Mucosa of stomach (tissue), 1 donor: Measurements from ENCODE around the gene MCEMP1.

Source experiments
- H3K27me3 ChIP-seq: one replicate; pipeline ENCODE4 v1.7.0; 2013; ENCODE audit warnings: mild to moderate bottlenecking, low read length; ENCODE audit not compliant: control insufficient read depth, insufficient read depth
- H3K36me3 ChIP-seq: one replicate; pipeline ENCODE4 v1.7.0; 2013; ENCODE audit warnings: low read length; ENCODE audit not compliant: control insufficient read depth, insufficient read depth
- H3K4me1 ChIP-seq: one replicate; pipeline ENCODE4 v1.7.0; 2013; ENCODE audit warnings: mild to moderate bottlenecking, low read length; ENCODE audit not compliant: control insufficient read depth, insufficient read depth
- H3K4me3 ChIP-seq: one replicate; pipeline ENCODE4 v1.7.0; 2013; ENCODE audit warnings: low read length
- H3K9ac ChIP-seq: one replicate; pipeline ENCODE4 v1.7.0; 2013; ENCODE audit warnings: mild to moderate bottlenecking, low read length, moderate library complexity
- H3K9me3 ChIP-seq: one replicate; pipeline ENCODE4 v1.7.0; 2013; ENCODE audit warnings: mild to moderate bottlenecking, low read length, moderate library complexity; ENCODE audit not compliant: control insufficient read depth
- donor health status: Pancreatic carcinoma.

The MCEMP1 gene

GRCh38 chr19:7645656-7646425 is 31.0 kb upstream of the MCEMP1 start:
- no peak overlapping the region for H3K9ac ChIP-seq
- no peak overlapping the region for H3K4me3 ChIP-seq
- no peaks in the 10 kb centered on the region for H3K36me3 ChIP-seq
- no peaks in the 10 kb centered on the region for H3K27me3 ChIP-seq
- no peaks in the 10 kb centered on the region for H3K9me3 ChIP-seq
- no peaks in the 10 kb centered on the region for H3K4me1 ChIP-seq

GRCh38 chr19:7646426-7646700 is 30.5 kb upstream of the MCEMP1 start:
- no peaks in the 10 kb centered on the region for H3K27me3 ChIP-seq
- no peak overlapping the region for H3K9ac ChIP-seq
- no peaks in the 10 kb centered on the region for H3K4me1 ChIP-seq
- H3K36me3 ChIP-seq: no peaks in the 10 kb centered on the region
- no peak overlapping the region for H3K4me3 ChIP-seq
- no peaks in the 10 kb centered on the region for H3K9me3 ChIP-seq

GRCh38 chr19:7647156-7647555 is 29.7 kb upstream of the MCEMP1 start:
- H3K27me3 ChIP-seq: no peaks in the 10 kb centered on the region
- peaks cover 3% of the 10 kb centered on the region for H3K4me1 ChIP-seq
- no peaks in the 10 kb centered on the region for H3K9me3 ChIP-seq
- H3K4me3 ChIP-seq: no peak overlapping the region
- H3K36me3 ChIP-seq: no peaks in the 10 kb centered on the region
- no peak overlapping the region for H3K9ac ChIP-seq

GRCh38 chr19:7648265-7649014 is 28.4 kb upstream of the MCEMP1 start:
- Histone ChIP-seq H3K27me3 (no peaks in the 10 kb centered on the region), H3K9me3 (no peaks in the 10 kb centered on the region), H3K4me1 (peaks cover 7% of the 10 kb centered on the region), H3K9ac (no peak overlapping the region), H3K36me3 (no peaks in the 10 kb centered on the region), H3K4me3 (no peak overlapping the region)

- Histone ChIP-seq H3K9me3 (no peaks in the 10 kb centered on the region), H3K4me1 (peaks cover 7% of the 10 kb centered on the region), H3K9ac (no peak overlapping the region), H3K27me3 (no peaks in the 10 kb centered on the region), H3K36me3 (no peaks in the 10 kb centered on the region), H3K4me3 (no peak overlapping the region)
These were observed 26.7 kb upstream of the MCEMP1 start for GRCh38 chr19:7650148-7650547.

- H3K9ac ChIP-seq: peak overlapping the region; percentile 51
These were observed 24.7 kb upstream of the MCEMP1 start for GRCh38 chr19:7652061-7652641.

GRCh38 chr19:7654401-7654800 is 22.5 kb upstream of the MCEMP1 start:
- H3K9me3 ChIP-seq: no peaks in the 10 kb centered on the region
- no peak overlapping the region for H3K9ac ChIP-seq
- no peak overlapping the region for H3K4me3 ChIP-seq
- no peaks in the 10 kb centered on the region for H3K36me3 ChIP-seq
- peaks cover 7% of the 10 kb centered on the region for H3K4me1 ChIP-seq
- peaks cover 3% of the 10 kb centered on the region for H3K27me3 ChIP-seq

More at GRCh38 chr19:7652061-7652641, 24.7 kb upstream of the MCEMP1 start:
- no peaks in the 10 kb centered on the region for H3K9me3 ChIP-seq
- no peak overlapping the region for H3K4me3 ChIP-seq
- H3K4me1 ChIP-seq: peaks cover 7% of the 10 kb centered on the region
- no peaks in the 10 kb centered on the region for H3K36me3 ChIP-seq
- H3K27me3 ChIP-seq: no peaks in the 10 kb centered on the region

GRCh38 chr19:7655581-7655980 is 21.3 kb upstream of the MCEMP1 start:
- no peak overlapping the region for H3K4me3 ChIP-seq
- H3K9me3 ChIP-seq: no peaks in the 10 kb centered on the region
- no peak overlapping the region for H3K9ac ChIP-seq
- no peaks in the 10 kb centered on the region for H3K36me3 ChIP-seq
- H3K4me1 ChIP-seq: peaks cover 7% of the 10 kb centered on the region
- peaks cover 3% of the 10 kb centered on the region for H3K27me3 ChIP-seq

- Histone ChIP-seq H3K27me3 (peaks cover 3% of the 10 kb centered on the region), H3K9ac (no peak overlapping the region), H3K9me3 (no peaks in the 10 kb centered on the region), H3K4me1 (peaks cover 4% of the 10 kb centered on the region), H3K36me3 (no peaks in the 10 kb centered on the region), H3K4me3 (no peak overlapping the region)
These were observed 19.6 kb upstream of the MCEMP1 start for GRCh38 chr19:7657131-7657751.

- peaks cover 3% of the 10 kb centered on the region for H3K27me3 ChIP-seq
- H3K9me3 ChIP-seq: no peaks in the 10 kb centered on the region
- no peak overlapping the region for H3K4me3 ChIP-seq
- no peak overlapping the region for H3K9ac ChIP-seq
- no peaks in the 10 kb centered on the region for H3K36me3 ChIP-seq
- no peaks in the 10 kb centered on the region for H3K4me1 ChIP-seq
These were observed 18.6 kb upstream of the MCEMP1 start for GRCh38 chr19:7658219-7658686.

- Histone ChIP-seq H3K9ac (no peak overlapping the region), H3K4me1 (no peaks in the 10 kb centered on the region), H3K27me3 (peaks cover 3% of the 10 kb centered on the region), H3K36me3 (no peaks in the 10 kb centered on the region), H3K9me3 (no peaks in the 10 kb centered on the region), H3K4me3 (no peak overlapping the region)
These were observed 14.9 kb upstream of the MCEMP1 start for GRCh38 chr19:7661744-7662538.
